HG03175 (cell line): ENCODE measurements around the gene ATG2A.

ENCODE experiments used
- ATAC-seq: cut with Tn5 transposase; IDR thresholded peaks from one replicate; pipeline ENCODE4 v1.9.1; 2021; ENCODE audit warnings: mild to moderate bottlenecking, moderate library complexity; ENCODE audit not compliant: unreplicated experiment

Gene ATG2A

GRCh38 chr11:64925536-64926436 lies 8.8 kb upstream of the ATG2A start:
- no peak for ATAC-seq

- ATAC-seq = no peak
These were observed 7.9 kb upstream of the ATG2A start for GRCh38 chr11:64924910-64925284.

- ATAC-seq = peak; percentile 86
These were observed 7.2 kb upstream of the ATG2A start, which contains the start of gene PPP2R5B for GRCh38 chr11:64923944-64924909. TSS of gene PPP2R5B (plus strand) at chr11:64924689. CDS start at chr11:64925735, 1,046 bp downstream.

DNA sequence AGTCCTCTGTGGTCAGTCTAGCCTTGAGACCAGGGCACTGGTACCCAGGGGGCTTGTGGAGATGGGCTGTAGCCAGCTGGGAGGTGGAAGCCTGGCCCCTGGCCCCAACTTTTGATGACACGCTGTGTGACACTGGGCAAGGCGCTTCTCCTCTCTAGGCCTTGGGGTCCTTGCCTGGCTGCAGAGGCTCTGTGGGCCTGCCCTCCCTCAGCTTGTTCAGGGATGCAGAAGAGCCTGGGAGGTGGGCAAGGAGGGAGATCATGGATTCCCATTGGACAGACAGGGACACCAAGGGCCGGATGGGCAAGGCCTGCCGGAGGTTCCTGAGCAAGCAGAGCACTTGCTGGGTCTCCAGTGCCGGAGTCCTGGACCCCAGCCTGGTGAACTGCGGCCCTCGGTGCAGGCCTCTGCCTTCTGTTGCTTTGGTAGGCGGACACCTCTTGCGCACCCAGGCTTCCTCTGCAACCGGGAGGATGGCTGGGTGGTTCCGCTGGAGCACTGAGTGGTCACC lies 6.2 kb upstream of the ATG2A start:
- no peak for ATAC-seq

DNA sequence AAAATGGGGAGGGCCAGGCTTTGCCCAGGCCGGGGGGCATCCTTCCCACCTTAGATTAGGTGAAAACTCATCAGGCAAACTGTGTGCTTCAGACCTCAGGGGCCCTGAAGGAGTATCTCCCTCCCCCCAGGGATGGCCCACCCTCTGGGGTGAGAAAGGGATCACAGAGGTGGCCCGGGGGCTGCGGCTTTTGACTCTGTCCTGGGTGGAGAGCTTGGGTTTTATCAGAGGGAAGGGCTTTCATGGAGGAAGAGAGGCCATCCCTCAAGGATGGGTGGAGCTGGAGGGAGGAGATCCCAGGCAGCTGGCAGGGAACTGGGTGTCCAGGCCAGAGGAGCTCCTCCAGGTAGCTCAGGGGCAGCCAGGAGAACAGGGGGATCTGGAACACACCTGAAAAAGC lies 4.4 kb upstream of the ATG2A start:
- no peak for ATAC-seq

DNA sequence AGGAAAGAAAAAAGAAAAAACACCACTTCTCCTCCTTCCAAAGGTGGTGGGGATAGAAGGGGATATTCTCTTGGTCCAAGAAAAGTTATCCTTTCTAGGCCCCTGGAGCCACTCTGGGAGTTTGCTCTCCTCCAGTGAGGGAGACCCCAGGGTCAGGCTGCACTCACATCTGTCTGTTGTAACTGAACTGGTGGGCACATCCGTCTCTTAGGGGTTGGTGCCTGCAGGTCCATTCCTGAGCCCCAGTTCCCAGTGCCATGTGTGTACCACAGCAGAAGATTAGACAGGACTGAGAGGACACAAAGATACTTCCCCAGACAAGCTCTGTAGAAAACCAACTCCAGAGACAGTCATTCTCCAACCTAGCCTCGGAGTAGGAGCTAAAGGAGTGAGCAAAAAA lies 3.1 kb upstream of the ATG2A start:
- no peak for ATAC-seq

- ATAC-seq = no peak
These were observed 2.6 kb upstream of the ATG2A start for GRCh38 chr11:64919627-64920026.

GRCh38 chr11:64918017-64918416 lies 1.0 kb upstream of the ATG2A start:
- ATAC-seq = no peak

DNA sequence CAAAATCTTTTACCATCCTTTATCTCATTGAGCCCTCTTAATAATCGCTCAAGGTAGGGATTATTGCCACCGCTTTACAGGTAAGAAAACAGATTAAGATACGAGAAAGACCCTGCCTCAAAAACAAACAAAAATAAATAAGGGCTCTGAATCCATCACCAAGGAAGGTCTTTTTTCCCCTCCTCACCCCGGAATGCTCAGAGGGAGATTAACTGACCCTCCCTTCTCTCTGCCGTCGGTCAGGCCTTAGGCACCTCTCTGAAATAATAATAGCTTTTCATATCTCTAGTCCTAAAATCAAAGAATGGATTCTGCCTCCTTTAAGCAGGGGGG lies 620 bp upstream of the ATG2A start:
- ATAC-seq = no peak

GRCh38 chr11:64916040-64916774 lies 802 bp downstream of the ATG2A start:
- ATAC-seq = peak; percentile 21

- ATAC-seq = no peak
These were observed 1.6 kb downstream of the ATG2A start for GRCh38 chr11:64915376-64915887.

- ATAC-seq = no peak
These were observed 2.9 kb downstream of the ATG2A start for GRCh38 chr11:64914123-64914522.

DNA sequence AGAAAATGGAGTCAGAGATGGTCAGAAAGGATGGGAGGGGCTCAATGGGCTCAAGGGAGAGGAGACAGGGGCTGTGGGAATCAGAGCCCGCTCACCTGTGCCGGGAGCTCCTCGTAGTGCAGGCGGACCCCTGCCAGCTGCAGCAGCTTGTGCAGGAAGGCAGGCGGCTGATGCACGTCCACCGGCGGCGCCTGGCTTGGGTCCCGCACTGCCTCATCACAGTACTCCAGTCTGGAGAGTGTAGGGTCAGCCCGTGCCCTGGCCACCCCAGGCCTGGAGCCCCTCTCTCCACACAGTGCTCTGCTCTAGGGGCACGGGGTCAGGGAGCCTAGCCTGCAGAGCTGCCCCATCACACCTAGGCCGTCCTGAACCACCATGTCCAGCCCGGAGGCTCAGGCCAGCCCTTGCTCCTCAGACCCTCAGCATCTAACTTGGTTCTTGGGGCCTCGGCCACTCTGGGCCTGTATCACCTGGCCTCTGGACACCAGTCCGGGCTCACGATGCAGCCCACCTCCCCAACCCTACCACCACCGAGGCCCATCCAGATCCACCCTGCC lies 3.8 kb downstream of the ATG2A start:
- ATAC-seq = no peak

DNA sequence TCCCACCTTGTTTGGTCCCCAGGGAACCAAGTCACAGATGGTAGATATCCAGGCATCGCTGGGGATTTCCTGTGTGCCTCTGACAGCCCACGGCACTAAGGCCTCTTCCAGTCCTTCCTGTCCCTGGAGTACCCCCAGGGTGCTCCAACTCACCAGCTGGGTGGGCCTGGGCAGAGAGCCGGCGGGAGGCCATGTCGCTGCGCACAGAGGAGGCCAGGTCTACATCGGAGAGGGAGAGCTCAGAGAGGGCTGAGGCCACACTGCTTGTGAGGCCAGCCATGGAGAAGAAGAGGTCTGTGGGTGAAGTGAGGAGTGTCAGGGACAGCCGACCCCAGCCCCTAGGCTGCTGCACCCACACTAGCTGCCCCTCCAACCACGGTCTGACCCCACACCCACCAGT lies 5.3 kb downstream of the ATG2A start:
- no peak for ATAC-seq

GRCh38 chr11:64911142-64911541 lies 5.9 kb downstream of the ATG2A start:
- ATAC-seq = no peak

DNA sequence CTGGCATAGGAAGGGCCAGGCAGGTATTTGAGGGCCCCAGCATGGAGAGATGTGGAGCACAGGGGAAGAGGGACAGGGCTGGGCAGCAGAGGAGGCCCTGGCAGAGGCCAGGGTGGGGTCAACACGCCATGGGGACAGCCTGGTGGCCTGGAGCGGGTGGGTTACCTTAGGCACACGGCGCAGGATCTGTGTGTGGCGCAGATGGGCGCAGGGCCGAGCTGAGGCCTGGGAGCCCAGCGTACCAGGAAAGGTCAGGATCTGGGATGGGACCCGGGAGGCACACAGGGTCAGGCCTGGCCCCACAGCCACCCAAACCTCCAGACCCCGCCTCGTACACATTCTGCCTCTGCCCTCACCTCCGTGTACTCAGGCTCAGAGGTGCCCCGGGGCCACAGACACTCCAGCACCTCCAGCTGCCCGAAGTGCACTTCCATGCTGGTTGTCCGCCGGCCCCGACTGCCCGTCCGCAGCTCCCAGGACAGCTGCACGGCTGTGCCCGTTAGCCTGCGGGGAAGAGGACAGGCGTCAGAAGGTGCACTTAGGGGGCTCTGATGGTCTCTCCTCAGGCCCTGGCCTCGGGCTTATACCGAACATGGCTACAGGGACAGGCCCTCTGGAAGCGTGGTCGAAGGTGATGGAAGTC lies 6.4 kb downstream of the ATG2A start:
- no peak for ATAC-seq

DNA sequence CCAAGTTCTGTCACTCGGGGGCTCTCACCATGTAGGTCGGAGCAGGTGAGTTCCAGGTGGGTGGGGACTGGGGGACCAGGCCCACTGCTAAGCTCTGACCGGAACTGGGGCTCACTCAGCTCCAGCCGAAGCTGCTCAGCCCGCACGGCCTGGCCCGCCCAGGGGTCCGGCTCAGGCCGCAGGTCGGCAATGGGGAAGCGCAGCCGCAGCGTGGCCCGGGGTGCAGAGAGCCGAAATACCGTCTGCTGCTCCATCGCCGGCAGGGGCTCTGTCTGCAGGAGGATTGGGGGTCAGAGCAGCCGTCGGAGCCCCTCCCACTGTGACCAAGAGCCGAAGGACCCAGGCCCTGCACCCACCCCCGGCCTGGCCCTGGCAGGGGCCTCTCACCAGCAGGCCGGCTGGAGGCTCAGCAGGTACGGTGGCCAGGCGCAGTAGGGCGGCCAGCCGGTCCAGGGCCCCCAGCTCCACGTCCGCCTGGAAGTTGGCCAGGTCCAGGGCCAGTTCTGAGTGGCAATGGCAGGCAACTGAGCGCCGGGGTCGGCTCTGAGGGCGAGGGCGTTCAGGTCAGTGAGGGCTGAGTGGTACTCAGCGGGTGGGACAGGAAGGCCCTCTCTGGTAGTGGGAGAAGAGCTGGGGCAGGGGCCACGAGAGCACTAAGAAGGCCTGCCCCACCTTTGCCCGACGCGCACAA lies 7.2 kb downstream of the ATG2A start:
- no peak for ATAC-seq

- no peak for ATAC-seq
These were observed 8.2 kb downstream of the ATG2A start for GRCh38 chr11:64908766-64909165.

DNA sequence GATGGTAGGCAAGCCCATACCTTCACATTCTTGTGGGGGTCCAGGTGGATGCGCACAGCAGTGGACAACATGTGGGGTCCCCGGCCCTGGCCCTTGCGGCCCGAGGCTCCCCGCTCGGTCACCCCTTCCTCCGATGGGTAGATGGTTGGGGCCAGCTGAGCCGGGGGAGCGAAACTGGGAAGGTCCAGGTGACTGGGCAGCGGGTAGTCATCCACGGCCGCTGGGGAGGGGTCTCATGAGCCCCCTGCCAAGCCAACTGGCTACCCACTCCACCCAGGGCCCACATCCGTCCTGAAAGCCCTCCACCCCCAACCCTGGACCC lies 10.7 kb downstream of the ATG2A start:
- no peak for ATAC-seq
